Activated CD8-positive, alpha-beta memory T cell treated with anti-CD3 and anti-CD28 coated beads, Interleukin-2, amount 50 U/mL, for 48 hours (primary cell): Measurements from ENCODE around the gene TTC21B.
"Not testable (repeated sequence)": the region's sequence is repeated elsewhere in the genome, so short reads cannot be mapped to it uniquely, and the experiment has no call there.

Experiments used
- DNase-seq: peaks from one replicate; pipeline ENCODE4 v3.0.0-alpha.2; 2020

TTC21B gene

DNA sequence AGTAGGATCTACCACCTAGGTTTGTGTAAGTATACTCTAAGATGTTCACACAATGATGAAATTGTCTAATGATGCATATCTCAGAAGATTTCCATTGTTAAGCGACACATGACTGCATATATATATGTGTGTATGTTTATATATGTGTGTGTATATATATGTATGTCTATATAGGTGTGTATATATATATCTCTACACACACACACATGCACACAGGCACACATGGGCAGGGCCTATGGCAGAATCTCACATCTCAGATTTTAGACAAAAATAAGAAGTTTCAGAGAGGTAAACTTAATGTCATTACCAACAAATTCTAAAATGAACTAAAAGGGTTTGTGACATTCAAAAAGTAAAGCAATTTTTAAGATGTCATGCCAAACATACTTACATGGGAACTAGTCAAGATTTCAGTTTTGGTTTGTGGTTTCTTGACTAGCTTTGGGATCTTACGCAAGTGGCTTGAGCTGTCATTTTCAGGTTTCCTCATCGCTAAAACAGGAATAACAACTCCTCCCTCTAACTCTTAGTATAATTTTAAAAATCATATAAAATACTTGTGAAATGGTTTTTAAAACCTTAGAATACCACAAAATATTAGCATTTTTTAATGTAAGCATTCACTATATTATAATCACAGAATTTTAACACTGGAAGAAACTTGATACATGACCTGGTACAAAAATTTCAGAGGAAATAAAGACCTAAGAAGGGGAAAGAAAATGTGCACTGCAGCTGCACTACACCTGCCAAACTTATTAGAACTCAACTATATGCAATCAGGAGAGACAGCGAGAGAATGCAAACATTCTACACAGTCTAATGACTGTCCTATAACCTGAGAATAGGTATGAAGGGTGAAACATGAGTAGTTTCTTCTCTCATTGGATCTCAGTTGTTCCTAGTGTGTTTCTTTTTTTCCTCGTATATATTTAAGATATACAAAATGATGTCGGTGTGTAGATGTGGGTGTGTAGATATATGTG lies 75.7 kb downstream of the TTC21B start:
- DNase-seq = no peak

DNA sequence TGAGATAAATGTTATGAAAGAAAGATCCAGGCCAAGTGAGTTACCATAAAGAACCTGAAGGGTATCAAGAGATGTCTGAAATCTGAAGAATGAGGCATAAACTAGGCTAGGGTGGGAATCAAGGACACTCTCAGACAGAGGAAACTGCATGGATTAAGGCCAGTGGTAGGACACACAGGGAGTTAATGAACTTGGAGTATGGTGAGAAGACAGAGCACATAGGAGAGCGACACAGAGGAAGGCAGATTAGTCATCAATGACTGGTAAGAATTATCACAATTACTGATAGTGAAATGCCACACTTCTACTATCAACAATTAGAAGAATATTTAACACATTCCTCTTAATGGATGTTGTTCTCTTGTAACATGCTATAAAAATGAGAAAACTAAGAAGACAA lies 76.9 kb downstream of the TTC21B start:
- no peak for DNase-seq

DNA sequence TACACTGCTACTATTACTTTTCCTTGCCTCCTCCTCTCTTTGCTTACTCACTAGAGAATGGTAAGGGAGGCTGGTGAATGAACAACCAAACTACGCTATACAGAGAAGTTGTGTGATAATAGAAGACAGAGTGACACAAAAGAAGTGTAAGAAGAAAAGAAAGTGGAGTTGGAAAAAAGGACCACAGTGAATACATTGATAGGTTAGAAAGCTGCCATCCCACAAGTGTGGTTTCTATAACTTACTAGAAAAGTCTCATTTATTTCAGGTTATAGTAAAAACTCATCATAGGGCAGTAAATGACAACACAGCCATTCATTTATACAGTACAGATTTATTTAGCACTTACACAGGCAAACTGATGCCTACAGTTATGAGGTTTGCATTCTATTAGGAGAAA lies 77.3 kb downstream of the TTC21B start:
- no peak for DNase-seq

GRCh38 chr2:165874445-165875039 lies 79.0 kb downstream of the TTC21B start:
- no peak for DNase-seq

DNA sequence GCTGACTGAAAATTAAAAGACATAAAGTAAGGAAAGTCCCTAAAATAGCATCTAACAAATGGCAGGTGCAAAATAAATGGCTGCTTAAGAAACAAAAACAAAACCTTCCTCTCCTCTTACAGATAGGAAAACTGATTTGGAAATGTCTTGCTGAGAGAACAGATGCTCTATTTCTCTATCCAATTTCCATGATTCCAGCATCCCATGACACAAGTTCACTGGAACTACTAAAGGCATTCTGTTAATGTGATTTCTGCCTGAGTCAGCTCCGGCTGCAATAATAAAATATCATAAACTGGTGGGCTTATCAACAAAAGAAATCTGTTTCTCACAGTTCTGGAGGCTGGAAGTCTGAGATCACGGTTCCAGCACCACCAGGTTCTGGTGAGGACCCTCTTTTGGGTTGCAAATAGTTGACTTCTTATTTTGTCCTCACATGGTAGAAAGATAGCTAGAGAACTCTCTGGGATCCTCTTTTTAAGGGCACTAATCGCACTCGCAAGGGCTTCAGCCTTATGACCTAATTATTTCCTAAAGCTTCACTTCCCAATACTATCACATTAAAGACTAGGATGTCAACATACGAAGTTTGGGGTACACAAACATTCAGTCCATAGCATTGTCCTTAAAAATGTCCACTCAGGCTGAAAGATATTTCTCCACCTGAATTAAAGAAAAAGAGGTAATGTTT lies 81.3 kb downstream of the TTC21B start:
- no peak for DNase-seq

DNA sequence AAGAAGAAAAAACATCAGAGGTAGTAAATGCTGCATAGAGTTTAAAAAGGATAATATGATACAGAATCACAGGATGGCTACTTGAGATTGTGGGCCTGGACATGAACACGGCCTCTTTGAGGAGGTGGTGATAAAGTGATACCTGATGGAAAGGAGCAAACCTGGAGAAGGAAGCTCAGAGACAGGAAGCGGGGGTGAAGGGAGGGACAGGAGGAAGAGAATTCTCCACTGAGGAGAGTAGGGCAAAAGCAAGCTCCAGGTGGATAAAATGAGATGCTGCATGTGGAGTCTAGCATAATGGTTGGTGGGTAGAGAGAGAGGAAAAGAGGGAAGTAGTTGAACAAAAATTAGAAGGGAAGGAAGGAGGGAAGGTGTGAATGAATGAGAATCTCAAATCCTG lies 82.6 kb downstream of the TTC21B start:
- DNase-seq = no peak

GRCh38 chr2:165870346-165870745 lies 83.2 kb downstream of the TTC21B start:
- no peak for DNase-seq

DNA sequence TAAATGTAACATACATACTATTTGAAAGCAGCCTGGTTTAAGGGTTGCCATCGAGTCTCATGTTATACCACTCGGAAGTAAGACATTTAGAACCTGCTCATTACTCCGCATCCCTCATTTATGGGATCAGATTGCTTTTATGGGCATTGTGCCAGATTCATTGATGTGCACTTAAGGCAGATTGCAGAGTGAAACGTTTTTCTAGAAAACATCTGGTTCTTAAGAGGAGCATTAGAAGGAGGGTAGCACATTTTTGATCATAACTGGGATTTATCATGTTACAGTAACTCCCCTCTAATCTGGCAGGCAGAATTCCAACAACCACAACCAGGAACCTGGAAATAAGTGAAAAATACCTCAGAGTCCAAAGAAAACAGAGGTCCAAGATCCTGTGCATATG lies 85.4 kb downstream of the TTC21B start:
- DNase-seq = no peak

DNA sequence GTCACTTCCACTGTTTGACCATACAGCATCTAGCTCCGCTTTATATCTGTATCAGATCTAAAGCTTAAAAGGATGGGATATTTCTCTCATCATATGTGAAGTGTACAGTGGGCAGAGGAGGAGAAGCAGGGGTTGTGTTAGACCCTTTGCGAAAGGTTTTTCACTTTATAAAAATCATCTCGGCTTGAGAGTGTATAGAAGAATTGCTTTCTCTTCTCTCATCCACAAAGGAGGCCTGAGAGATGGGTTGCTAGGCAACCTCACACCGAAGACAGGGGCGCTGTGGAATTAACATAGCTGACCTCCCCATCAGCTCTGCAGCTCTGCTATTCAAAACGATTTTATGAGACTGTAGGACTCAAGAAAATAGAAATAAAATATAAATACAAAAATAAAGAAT lies 89.3 kb downstream of the TTC21B start:
- DNase-seq = no peak

GRCh38 chr2:165863810-165864261 lies 89.7 kb downstream of the TTC21B start:
- no peak for DNase-seq

- DNase-seq = not testable (repeated sequence)
These were observed 92.5 kb downstream of the TTC21B start for GRCh38 chr2:165861083-165861482.

DNA sequence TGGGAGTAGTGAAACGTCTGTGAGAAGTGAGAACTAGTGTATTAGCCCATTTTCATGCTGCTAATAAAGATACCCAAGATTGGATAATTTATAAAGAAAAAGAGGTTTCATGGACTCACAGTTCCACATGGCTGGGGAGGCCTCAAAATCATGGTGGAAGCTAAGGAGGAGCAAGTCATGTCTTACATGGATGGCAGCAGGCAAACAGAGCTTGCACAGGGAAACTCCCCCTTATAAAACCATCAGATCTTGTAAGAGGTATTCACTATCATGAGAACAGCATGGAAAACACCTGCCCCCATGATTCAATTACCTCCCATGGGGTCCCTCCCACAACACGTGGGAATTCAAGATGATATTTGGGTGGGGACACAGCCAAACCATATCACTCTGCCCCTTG lies 93.9 kb downstream of the TTC21B start:
- DNase-seq = not testable (repeated sequence)

DNA sequence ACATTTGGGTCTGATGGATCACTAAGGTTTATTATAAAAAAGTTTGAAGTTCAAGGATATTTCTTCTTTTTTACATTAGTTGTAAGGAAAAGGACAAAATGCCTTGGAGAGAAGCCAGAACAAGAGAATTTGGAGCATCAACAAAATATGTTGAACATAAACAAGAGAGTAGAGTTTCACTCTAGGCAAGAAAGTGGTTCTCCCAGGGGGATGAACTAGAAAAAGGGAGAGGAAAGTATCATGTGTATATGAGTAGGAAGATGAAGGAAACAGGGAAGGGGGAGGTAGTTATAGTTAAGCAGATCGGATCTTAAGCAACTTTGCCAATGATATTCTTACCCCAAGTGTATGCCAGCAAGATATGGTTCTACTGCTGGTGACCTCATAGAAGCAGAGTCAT lies 95.7 kb downstream of the TTC21B start:
- DNase-seq = no peak

DNA sequence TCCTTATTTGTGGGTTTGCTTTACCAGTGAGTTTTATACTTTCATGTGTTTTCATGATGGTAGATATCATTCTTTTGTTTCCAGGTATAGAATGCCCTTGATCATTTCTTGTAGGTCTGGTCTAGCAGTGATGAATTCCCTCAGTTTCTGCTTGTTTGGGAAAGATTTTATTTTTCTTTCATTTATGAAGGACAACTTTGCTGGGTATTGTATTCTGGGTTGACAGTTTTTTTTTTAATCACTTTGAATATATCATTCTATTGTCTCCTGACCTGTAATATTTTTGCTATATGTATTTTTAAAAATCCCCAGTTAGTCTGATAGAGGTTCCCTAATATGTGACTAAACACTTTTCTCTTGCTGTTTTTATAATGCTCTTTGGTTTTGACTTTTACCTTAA lies 101.2 kb downstream of the TTC21B start:
- DNase-seq = no peak

DNA sequence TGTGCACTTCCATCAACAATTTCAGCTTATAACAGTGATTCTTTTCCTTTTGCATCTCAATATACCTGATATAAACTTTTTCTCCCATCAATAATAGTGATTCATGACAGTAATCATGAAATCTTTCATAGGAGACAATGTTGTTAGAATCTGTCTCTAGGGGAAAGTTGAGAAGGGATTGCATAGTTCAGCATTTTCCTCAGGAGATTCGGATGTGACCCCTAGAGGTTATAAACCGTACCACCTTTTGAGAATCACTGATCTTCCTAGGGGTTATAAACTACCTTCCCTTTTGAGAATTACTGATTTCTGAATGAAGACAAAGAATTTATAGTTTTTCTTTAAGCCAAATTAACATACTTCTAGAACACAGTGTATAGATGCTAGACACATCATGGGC lies 106.6 kb downstream of the TTC21B start:
- DNase-seq = no peak

- no peak for DNase-seq
These were observed 107.5 kb downstream of the TTC21B start for GRCh38 chr2:165846056-165846455.

GRCh38 chr2:165844216-165844615 lies 109.4 kb downstream of the TTC21B start:
- DNase-seq = no peak

- no peak for DNase-seq
These were observed 110.2 kb downstream of the TTC21B start for GRCh38 chr2:165843351-165843750.

DNA sequence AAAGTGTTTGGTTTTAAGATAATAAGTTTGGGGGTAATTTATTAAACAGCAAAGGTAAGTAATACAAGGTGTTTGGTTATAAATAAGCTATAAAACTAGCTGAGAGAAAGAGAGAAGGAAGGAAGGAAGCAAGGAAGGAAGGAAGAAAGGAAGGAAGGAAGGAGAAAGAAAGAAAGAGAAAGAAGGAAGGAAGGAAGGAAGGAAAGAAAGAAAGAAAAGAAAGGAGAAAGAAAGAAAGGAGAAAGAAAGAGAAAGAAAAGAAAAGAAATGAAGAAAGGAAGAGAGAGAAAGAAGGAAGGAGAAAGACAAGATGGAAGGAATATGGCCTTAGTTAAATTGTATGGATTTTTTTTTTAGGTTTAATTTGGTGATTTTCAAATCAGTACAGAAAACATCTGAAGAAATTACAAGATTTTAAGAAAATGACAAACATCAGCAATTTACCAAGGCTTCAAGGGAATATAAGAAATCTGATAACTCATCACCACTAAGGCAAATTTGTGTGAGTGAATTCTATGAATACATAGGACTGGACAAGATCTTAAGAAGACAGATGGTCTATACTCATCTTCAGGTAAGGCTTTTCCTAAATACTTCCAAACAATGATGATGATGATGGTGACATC lies 113.1 kb downstream of the TTC21B start:
- DNase-seq = no peak

GRCh38 chr2:165839610-165840009 lies 114.0 kb downstream of the TTC21B start:
- DNase-seq = no peak

- no peak for DNase-seq
These were observed 116.5 kb downstream of the TTC21B start for GRCh38 chr2:165837122-165837521.

GRCh38 chr2:165835363-165835762 lies 118.2 kb downstream of the TTC21B start:
- DNase-seq = no peak

- DNase-seq = no peak
These were observed 120.4 kb downstream of the TTC21B start for GRCh38 chr2:165833156-165833555.
